Measurements from ENCODE around the gene C1QTNF3. TPM values are rescaled to one million over a fixed set of nuclear protein-coding genes. Genes with fewer than 3 reads are reported as not detected.

Gene C1QTNF3
- total RNA-seq, 4 donors from 2014 or later, result 6.6 to 13.3 (median 7.6) TPM

DNA sequence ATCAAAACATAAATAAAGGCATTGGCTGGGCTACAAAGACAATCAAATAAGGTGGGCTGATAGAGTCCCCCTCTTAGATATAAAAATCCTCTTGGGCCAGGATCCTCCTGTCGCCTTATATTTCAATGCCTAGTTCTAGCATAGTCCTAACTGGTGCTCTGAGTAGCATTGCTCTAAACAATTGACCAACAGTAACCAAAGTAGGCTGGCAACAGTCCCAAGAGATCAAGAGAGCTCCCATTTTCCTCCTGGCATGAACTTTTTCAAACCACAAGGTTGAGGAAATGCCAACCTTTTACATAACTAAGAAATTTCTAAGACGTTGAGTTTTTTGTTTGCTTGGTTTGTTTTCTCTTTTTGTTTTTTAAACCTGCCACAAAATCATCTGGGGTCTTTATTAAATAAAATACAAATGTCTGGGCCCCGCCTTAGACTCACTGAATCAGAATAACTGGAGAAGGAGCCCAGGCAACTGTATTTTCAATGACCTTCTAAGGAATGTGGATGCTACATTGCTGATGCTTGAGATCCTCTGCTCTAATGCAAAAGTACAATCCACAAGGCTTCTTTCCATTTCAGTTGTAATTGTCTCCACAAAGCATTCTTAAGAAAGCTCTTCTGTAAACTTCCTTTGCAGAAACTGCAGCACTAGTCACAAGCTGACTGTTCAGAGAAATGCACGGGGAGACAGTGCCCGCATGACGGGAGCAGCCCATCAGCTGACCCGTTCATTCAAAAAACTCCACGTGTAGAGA lies 61.4 kb downstream of the C1QTNF3 start:
- no peak overlapping the region for H3K4me3 ChIP-seq
- DNase-seq, result no peak
- in situ Hi-C loops (cut with MboI; ENCODE audit: low pct_ligation_motif_present in 1 of 4, low pct_unique_long_range_greater_than_20kb in 1 of 4, low sequenced_read_pairs in 3 of 4), result loop anchor here in 1 of 4 donors (25.0 kb wide), 1 partner anchor 481 kb away; no protein-coding TSS in a partner anchor
- intact Hi-C loops (cut with DNase I; ENCODE audit: low total_unique reads), result no loop called here
- no peaks in the 10 kb centered on the region for H3K9me3 ChIP-seq
- no peaks in the 10 kb centered on the region for H3K27me3 ChIP-seq
- no peak for TF ChIP-seq POLR2AphosphoS5 (IDR thresholded peaks at IDR 0.05)
- no peaks in the 10 kb centered on the region for H3K4me1 ChIP-seq
- 77 to 83% methylated on average over 2 to 8 of the region's 8 CpGs for WGBS, 2 donors (ENCODE audit: low coverage in 1 of 2)
- peaks cover 0 to 2% (median 0%) of the 10 kb centered on the region in 4 donors for H3K36me3 ChIP-seq
- H3K27ac ChIP-seq, result no peak overlapping the region

- no peak overlapping the region for H3K4me3 ChIP-seq
- no peak overlapping the region for H3K27ac ChIP-seq
- in situ Hi-C loops (cut with MboI; ENCODE audit: low pct_ligation_motif_present in 1 of 4, low pct_unique_long_range_greater_than_20kb in 1 of 4, low sequenced_read_pairs in 3 of 4) (loop anchor here in 1 of 4 donors (25.0 kb wide), 1 partner anchor 482 kb away; no protein-coding TSS in a partner anchor), intact Hi-C loops (cut with DNase I; ENCODE audit: low total_unique reads) (no loop called here)
- WGBS, 2 donors (ENCODE audit: low coverage in 1 of 2), result 84 to 93% methylated on average over 3 of the region's 3 CpGs
- H3K9me3 ChIP-seq, result no peaks in the 10 kb centered on the region
- peaks cover 0 to 7% (median 1%) of the 10 kb centered on the region in 4 donors for H3K4me1 ChIP-seq
- no peak for DNase-seq
- no peaks in the 10 kb centered on the region for H3K36me3 ChIP-seq
- no peaks in the 10 kb centered on the region for H3K27me3 ChIP-seq
- TF ChIP-seq, protein P1, sequence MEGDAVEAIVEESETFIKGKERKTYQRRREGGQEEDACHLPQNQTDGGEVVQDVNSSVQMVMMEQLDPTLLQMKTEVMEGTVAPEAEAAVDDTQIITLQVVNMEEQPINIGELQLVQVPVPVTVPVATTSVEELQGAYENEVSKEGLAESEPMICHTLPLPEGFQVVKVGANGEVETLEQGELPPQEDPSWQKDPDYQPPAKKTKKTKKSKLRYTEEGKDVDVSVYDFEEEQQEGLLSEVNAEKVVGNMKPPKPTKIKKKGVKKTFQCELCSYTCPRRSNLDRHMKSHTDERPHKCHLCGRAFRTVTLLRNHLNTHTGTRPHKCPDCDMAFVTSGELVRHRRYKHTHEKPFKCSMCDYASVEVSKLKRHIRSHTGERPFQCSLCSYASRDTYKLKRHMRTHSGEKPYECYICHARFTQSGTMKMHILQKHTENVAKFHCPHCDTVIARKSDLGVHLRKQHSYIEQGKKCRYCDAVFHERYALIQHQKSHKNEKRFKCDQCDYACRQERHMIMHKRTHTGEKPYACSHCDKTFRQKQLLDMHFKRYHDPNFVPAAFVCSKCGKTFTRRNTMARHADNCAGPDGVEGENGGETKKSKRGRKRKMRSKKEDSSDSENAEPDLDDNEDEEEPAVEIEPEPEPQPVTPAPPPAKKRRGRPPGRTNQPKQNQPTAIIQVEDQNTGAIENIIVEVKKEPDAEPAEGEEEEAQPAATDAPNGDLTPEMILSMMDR (IDR thresholded peaks at IDR 0.05), result no peak
- no peak for TF ChIP-seq POLR2A (IDR thresholded peaks at IDR 0.05)
- no peak for TF ChIP-seq EP300 (IDR thresholded peaks at IDR 0.05; ENCODE audit: low read depth)
- TF ChIP-seq POLR2AphosphoS5 (IDR thresholded peaks at IDR 0.05), result no peak
These were observed 63.0 kb downstream of the C1QTNF3 start for GRCh38 chr5:33980030-33980429.

DNA sequence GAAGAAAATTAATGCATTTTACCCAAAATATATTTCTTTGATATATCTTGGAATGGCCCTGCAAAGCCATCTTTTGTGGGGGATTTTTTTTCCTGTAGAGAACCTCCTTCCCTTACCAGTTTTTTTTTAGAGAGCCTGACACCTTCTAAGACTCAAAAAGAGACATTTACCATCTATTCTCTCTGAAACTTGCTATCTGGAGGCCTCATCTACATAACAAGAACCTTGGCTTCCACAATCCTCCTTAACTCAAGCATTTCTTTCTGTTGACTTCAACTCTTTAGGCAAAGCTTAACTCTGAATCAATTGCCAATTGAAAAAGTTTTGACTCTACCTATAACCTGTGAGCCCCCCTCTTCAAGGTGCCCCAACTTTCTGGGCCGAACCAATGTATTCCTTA lies 64.7 kb downstream of the C1QTNF3 start:
- Histone ChIP-seq H3K27me3 (no peaks in the 10 kb centered on the region), H3K36me3 (no peaks in the 10 kb centered on the region), H3K27ac (no peak overlapping the region), H3K4me1 (peaks cover 0 to 7% (median 1%) of the 10 kb centered on the region in 4 donors), H3K4me3 (no peak overlapping the region), H3K9me3 (no peaks in the 10 kb centered on the region)
- TF ChIP-seq, protein P1 (IDR thresholded peaks at IDR 0.05), result no peak
- TF ChIP-seq POLR2A (IDR thresholded peaks at IDR 0.05) (no peak), POLR2AphosphoS5 (IDR thresholded peaks at IDR 0.05) (no peak), EP300 (IDR thresholded peaks at IDR 0.05; ENCODE audit: low read depth) (no peak)
- intact Hi-C loops (cut with DNase I; ENCODE audit: low total_unique reads) (no loop called here), in situ Hi-C loops (cut with MboI; ENCODE audit: low pct_ligation_motif_present in 1 of 4, low pct_unique_long_range_greater_than_20kb in 1 of 4, low sequenced_read_pairs in 3 of 4) (loop anchor here in 1 of 4 donors (25.0 kb wide), 1 partner anchor 484 kb away; no protein-coding TSS in a partner anchor)
- DNase-seq, result no peak
- WGBS, 2 donors (ENCODE audit: low coverage in 1 of 2), result 86 to 92% methylated on average over 1 of the region's 1 CpG

GRCh38 chr5:33976307-33976706 lies 66.7 kb downstream of the C1QTNF3 start:
- TF ChIP-seq POLR2A (IDR thresholded peaks at IDR 0.05), result no peak
- TF ChIP-seq EP300 (IDR thresholded peaks at IDR 0.05; ENCODE audit: low read depth), result no peak
- TF ChIP-seq POLR2AphosphoS5 (IDR thresholded peaks at IDR 0.05), result no peak
- TF ChIP-seq, protein P1 (IDR thresholded peaks at IDR 0.05), result no peak
- in situ Hi-C loops (cut with MboI; ENCODE audit: low pct_ligation_motif_present in 1 of 4, low pct_unique_long_range_greater_than_20kb in 1 of 4, low sequenced_read_pairs in 3 of 4), result loop anchor here in 1 of 4 donors (25.0 kb wide), 1 partner anchor 486 kb away; no protein-coding TSS in a partner anchor
- intact Hi-C loops (cut with DNase I; ENCODE audit: low total_unique reads), result no loop called here

More at GRCh38 chr5:33976307-33976706, 66.7 kb downstream of the C1QTNF3 start:
- DNase-seq, result no peak
- H3K4me1 ChIP-seq, result peaks cover 0 to 7% (median 1%) of the 10 kb centered on the region in 4 donors
- no peaks in the 10 kb centered on the region for H3K9me3 ChIP-seq
- WGBS, 2 donors (ENCODE audit: low coverage in 1 of 2), result 50 to 65% methylated on average over 1 of the region's 1 CpG
- no peaks in the 10 kb centered on the region for H3K27me3 ChIP-seq
- no peak overlapping the region for H3K27ac ChIP-seq
- no peak overlapping the region for H3K4me3 ChIP-seq
- H3K36me3 ChIP-seq, result no peaks in the 10 kb centered on the region

All from transverse colon (tissue), 4 donors.